PC-9 (cell line): ENCODE data around the gene MUC3A.

Source experiments
- CTCF ChIP-seq: fragments of 200-600 bp; sonication (generic); conservative IDR thresholded peaks from 2 replicates; pipeline ENCODE4 v1.6.1; 2017; ENCODE audit warnings: mixed run types, antibody characterized with exemption, mild to moderate bottlenecking, moderate library complexity
- EZH2 ChIP-seq: fragments of 200-600 bp; sonication (generic); IDR thresholded peaks from 2 replicates; pipeline ENCODE4 v1.8.0; 2017; ENCODE audit warnings: antibody characterized with exemption, low read depth

- no peak for TF ChIP-seq CTCF
- TF ChIP-seq EZH2: no peak
Measured at GRCh38 chr7:100952641-100953040, 3.3 kb downstream of the MUC3A start.
